GM06990 (cell line): ENCODE results near the gene ARID1A.

Experiments
- DNase-seq: peaks from one replicate; pipeline ENCODE4 v3.0.0-alpha.2; 2011; ENCODE audit not compliant: insufficient read length; ENCODE audit errors: extremely low read depth
- H3K27me3 ChIP-seq: replicated peaks from 2 replicates; pipeline ENCODE4 v1.6.0; 2011; ENCODE audit warnings: low read length; ENCODE audit not compliant: control insufficient read depth, insufficient read depth
- H3K36me3 ChIP-seq: 2 replicates; pipeline ENCODE4 v1.5.1; 2011; ENCODE audit warnings: low read length; ENCODE audit not compliant: control insufficient read depth, insufficient read depth
- H3K4me3 ChIP-seq: replicated peaks from 2 replicates; pipeline ENCODE4 v1.5.1; 2011; ENCODE audit warnings: low read depth, mild to moderate bottlenecking, control low read depth, low read length
- TF ChIP-seq, protein P1 (sequence below): IDR thresholded peaks from 2 replicates; pipeline ENCODE4 v1.5.1; 2011; ENCODE audit warnings: low read length, control low read depth, mild to moderate bottlenecking, inconsistent platforms; ENCODE audit not compliant: insufficient read depth, poor library complexity, severe bottlenecking

Gene ARID1A

GRCh38 chr1:26759531-26759930 is 63.7 kb downstream of the ARID1A start:
- no peak for DNase-seq
- no peak overlapping the region for H3K4me3 ChIP-seq
- TF ChIP-seq, protein P1, sequence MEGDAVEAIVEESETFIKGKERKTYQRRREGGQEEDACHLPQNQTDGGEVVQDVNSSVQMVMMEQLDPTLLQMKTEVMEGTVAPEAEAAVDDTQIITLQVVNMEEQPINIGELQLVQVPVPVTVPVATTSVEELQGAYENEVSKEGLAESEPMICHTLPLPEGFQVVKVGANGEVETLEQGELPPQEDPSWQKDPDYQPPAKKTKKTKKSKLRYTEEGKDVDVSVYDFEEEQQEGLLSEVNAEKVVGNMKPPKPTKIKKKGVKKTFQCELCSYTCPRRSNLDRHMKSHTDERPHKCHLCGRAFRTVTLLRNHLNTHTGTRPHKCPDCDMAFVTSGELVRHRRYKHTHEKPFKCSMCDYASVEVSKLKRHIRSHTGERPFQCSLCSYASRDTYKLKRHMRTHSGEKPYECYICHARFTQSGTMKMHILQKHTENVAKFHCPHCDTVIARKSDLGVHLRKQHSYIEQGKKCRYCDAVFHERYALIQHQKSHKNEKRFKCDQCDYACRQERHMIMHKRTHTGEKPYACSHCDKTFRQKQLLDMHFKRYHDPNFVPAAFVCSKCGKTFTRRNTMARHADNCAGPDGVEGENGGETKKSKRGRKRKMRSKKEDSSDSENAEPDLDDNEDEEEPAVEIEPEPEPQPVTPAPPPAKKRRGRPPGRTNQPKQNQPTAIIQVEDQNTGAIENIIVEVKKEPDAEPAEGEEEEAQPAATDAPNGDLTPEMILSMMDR: no peak
- H3K27me3 ChIP-seq: no peaks in the 10 kb centered on the region
- peaks cover 35% of the 10 kb centered on the region for H3K36me3 ChIP-seq

DNA sequence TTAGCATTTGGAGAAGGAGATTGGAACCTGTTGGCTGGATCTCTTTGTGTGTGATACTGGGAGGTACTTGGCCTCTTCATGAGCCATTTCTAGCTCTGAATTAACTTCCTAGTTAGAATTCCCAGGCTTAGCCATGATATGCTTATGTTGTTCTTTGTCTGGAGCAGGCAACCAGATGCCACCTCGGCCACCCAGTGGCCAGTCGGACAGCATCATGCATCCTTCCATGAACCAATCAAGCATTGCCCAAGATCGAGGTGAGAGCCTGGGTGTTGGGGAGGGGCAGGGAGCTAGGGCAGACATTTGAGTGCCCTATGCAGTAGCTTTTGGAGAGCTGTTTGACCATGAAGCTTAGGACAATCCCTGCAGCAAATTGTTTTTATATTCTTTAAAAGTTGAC is 65.4 kb downstream of the ARID1A start:
- Histone ChIP-seq H3K27me3 (no peaks in the 10 kb centered on the region), H3K4me3 (no peak overlapping the region), H3K36me3 (peaks cover 36% of the 10 kb centered on the region)
- no peak for DNase-seq
- TF ChIP-seq, protein P1: no peak

GRCh38 chr1:26767714-26768113 is 71.9 kb downstream of the ARID1A start:
- no peak for DNase-seq
- Histone ChIP-seq H3K36me3 (peaks cover 48% of the 10 kb centered on the region), H3K4me3 (no peak overlapping the region), H3K27me3 (no peaks in the 10 kb centered on the region)
- TF ChIP-seq, protein P1: no peak

DNA sequence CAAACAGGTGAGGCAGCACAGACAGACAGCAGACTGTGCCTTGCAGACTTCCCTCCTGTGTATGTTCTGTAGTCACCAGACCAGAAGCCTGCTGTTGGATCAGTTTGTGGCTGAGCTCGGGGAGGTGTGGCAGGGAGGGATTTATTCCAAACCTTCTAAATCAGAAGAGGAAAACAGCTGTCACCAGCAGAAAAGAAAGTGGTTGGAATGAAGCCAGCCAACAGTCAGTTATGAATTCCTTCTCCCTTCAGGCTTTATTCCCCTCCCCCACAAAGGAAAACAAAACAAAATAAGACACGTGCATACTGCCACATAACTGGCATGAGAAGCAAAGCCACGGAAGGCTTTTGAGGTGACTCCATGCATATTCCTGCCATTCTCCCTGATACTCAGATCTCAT is 72.9 kb downstream of the ARID1A start:
- H3K27me3 ChIP-seq: no peaks in the 10 kb centered on the region
- no peak overlapping the region for H3K4me3 ChIP-seq
- TF ChIP-seq, protein P1: no peak
- H3K36me3 ChIP-seq: peaks cover 54% of the 10 kb centered on the region
- no peak for DNase-seq

GRCh38 chr1:26771285-26771642 is 75.4 kb downstream of the ARID1A start:
- Histone ChIP-seq H3K4me3 (no peak overlapping the region), H3K27me3 (no peaks in the 10 kb centered on the region), H3K36me3 (peaks cover 59% of the 10 kb centered on the region)
- no peak for DNase-seq
- TF ChIP-seq, protein P1: no peak

- Histone ChIP-seq H3K27me3 (no peaks in the 10 kb centered on the region), H3K4me3 (no peak overlapping the region), H3K36me3 (peaks cover 54% of the 10 kb centered on the region)
- TF ChIP-seq, protein P1: no peak
- no peak for DNase-seq
Observed at GRCh38 chr1:26771643-26772321, 76.0 kb downstream of the ARID1A start.
